IPS-18a (cell line): ENCODE measurements around the gene GALNT1.

Source experiments
- H3K27ac ChIP-seq: one replicate; pipeline ENCODE4 v1.5.1; 2013; ENCODE audit warnings: low read length
- H3K27me3 ChIP-seq: one replicate; pipeline ENCODE4 v1.6.1; 2013; ENCODE audit warnings: mild to moderate bottlenecking, low read length; ENCODE audit not compliant: control insufficient read depth, insufficient read depth
- H3K36me3 ChIP-seq: one replicate; pipeline ENCODE4 v1.6.1; 2013; ENCODE audit warnings: low read depth, low read length; ENCODE audit not compliant: control insufficient read depth
- H3K4me1 ChIP-seq: one replicate; pipeline ENCODE4 v1.6.1; 2013; ENCODE audit warnings: low read depth, low read length; ENCODE audit not compliant: control insufficient read depth
- H3K4me3 ChIP-seq: one replicate; pipeline ENCODE4 v1.5.1; 2013; ENCODE audit warnings: low read length
- H3K9ac ChIP-seq: one replicate; pipeline ENCODE4 v1.6.1; 2013; ENCODE audit warnings: mild to moderate bottlenecking, low read length, moderate library complexity
- H3K9me3 ChIP-seq: one replicate; pipeline ENCODE4 v1.6.1; 2013; ENCODE audit warnings: low read depth, low read length; ENCODE audit not compliant: control insufficient read depth

Gene GALNT1

DNA sequence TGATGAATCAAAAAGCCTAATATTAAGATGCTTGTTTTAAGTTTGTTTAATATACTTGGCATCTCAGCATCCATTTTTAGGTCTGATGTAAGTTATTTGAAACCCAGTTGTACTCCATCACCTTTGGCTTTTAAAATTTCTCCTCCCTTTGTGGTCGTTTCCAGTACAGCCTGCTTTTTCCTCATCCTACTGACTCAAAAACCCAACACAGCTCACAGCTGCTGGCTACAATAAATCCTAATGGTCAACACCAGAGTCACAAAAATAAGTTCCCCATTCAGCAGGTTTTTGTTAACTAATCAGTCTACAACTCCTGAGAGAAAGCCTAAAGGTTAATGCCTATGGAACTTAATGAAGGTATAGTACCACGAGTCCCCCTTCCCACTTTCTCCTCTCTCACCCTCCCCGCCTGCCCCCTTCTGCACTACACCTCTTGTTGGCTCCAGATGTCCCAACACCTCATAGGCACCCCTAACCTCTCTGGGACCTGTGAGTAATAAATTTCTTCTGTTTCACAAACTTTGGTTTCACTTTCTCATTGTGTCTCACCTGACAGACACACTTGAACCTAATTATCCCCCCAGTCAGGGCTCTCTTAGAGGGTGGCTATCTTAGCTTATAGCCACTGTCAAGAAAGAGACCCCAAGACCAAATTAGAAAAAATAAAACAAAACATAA is 148.6 kb downstream of the GALNT1 start:
- no peaks in the 10 kb centered on the region for H3K36me3 ChIP-seq
- no peaks in the 10 kb centered on the region for H3K27me3 ChIP-seq
- no peak overlapping the region for H3K4me3 ChIP-seq
- H3K9ac ChIP-seq: no peak overlapping the region
- no peak overlapping the region for H3K27ac ChIP-seq
- no peaks in the 10 kb centered on the region for H3K4me1 ChIP-seq
- no peaks in the 10 kb centered on the region for H3K9me3 ChIP-seq

DNA sequence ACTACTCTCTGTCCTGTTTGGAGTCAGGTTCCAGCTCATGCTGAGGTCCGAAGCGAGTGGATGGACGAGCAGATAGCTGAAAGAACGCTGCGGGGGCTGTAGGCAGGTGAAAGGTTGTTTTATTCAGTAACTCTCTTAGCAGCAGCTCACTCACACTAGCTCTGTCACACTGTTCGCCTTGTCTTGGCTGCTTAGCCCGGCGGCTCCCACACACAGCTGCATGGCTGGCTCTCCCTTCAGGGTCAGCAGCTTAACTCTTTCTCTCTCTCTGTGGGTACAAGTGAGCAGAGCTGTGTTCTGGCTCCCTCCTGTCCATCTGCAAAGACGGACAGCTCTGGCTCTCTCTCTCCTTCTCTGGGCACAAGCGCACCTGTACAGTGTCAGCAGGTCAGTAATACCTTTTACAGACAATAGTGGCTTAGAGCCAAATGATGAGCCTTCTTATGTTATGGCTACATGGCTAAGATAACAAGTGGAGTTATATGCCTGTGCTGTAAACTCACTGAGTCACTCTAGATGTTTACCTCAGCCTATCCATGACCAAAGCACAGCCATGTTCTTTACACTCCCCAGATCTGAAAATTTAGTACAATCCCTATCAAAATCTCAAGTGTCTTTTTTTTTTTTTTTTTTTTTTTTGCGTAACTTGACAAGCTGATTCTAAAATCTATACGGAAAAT is 149.3 kb downstream of the GALNT1 start:
- Histone ChIP-seq H3K27me3 (no peaks in the 10 kb centered on the region), H3K36me3 (no peaks in the 10 kb centered on the region), H3K9ac (no peak overlapping the region), H3K4me1 (no peaks in the 10 kb centered on the region), H3K4me3 (no peak overlapping the region), H3K9me3 (no peaks in the 10 kb centered on the region), H3K27ac (no peak overlapping the region)

DNA sequence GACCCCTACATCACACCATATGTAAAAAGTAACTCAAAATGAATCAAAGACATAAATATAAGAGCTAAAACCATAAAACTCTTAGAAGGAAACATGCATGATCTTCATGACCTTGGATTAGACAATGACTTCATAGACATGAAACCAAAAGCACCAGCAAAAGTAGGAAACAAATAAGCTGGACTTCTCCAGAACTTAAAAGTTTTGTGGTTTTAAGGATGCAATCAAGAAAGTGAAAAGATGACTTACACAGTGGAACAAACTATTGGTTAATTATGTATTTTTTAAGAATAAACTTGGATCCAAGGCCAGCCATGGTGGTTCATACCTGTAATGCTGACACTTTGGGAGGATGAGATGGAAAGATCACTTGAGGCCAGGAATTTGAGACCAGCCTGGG is 150.2 kb downstream of the GALNT1 start:
- no peaks in the 10 kb centered on the region for H3K27me3 ChIP-seq
- no peaks in the 10 kb centered on the region for H3K9me3 ChIP-seq
- no peak overlapping the region for H3K27ac ChIP-seq
- H3K9ac ChIP-seq: no peak overlapping the region
- no peaks in the 10 kb centered on the region for H3K4me1 ChIP-seq
- H3K36me3 ChIP-seq: no peaks in the 10 kb centered on the region
- H3K4me3 ChIP-seq: no peak overlapping the region

DNA sequence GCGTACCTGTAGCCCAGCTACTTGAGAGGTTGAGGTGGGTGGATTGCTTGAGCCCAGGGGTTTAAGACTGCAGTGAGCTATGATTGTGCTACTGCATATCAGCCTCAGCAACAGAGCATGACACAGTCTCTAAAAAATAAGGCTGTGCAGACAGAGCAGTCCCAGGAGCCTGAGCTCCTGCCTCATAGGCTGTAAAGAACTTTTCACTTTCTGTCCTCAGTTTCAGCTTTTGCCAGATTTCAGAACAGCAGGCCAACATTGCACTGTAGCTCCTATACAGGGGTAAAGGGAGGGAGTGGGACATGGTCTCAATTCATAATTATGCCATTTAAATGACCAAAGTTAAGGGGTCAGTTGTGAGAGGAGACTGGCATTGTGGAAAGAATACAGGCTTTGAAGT is 150.6 kb downstream of the GALNT1 start:
- Histone ChIP-seq H3K27me3 (no peaks in the 10 kb centered on the region), H3K4me3 (no peak overlapping the region), H3K36me3 (no peaks in the 10 kb centered on the region), H3K9ac (no peak overlapping the region), H3K4me1 (no peaks in the 10 kb centered on the region), H3K9me3 (no peaks in the 10 kb centered on the region), H3K27ac (no peak overlapping the region)

DNA sequence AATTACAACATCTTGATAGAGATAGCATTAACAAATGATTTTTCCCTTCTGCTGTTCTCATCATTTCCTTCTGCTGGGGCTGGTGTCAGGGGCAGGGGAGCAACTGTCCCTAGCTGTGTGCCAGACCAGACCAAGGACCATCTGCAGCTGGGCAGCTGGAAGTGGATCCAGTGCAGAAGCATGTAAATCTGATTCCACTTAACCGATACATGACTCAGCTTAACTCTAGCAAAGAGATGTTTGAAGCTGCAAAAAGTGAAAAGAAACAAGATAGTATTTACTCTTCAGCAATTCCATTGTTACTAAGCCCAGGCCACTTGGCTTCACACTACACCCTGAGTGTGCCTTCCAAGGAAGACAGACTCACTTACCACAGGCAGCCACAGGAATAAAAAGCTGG is 151.1 kb downstream of the GALNT1 start:
- no peaks in the 10 kb centered on the region for H3K9me3 ChIP-seq
- no peaks in the 10 kb centered on the region for H3K27me3 ChIP-seq
- no peak overlapping the region for H3K27ac ChIP-seq
- no peaks in the 10 kb centered on the region for H3K36me3 ChIP-seq
- H3K4me1 ChIP-seq: no peaks in the 10 kb centered on the region
- no peak overlapping the region for H3K9ac ChIP-seq
- H3K4me3 ChIP-seq: no peak overlapping the region

DNA sequence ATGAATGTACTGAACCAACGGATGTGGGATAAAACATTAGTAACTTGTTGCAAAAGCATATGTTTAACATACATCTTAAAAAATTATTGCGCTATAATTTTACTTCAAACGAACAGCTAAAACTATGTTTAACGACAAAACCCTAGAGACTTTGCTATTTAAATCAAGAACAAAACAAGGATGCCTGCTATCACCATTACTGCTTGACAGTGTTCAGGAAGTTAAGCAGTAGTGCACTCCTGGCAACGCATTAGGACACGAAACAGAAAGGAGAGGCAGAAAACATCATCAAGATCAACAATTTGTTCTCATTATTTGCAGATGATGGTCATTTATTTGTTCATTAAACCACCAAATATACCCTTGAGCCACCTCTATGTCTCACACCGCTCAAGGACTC is 151.9 kb downstream of the GALNT1 start:
- no peaks in the 10 kb centered on the region for H3K9me3 ChIP-seq
- H3K9ac ChIP-seq: no peak overlapping the region
- no peak overlapping the region for H3K27ac ChIP-seq
- no peaks in the 10 kb centered on the region for H3K36me3 ChIP-seq
- H3K4me3 ChIP-seq: no peak overlapping the region
- no peaks in the 10 kb centered on the region for H3K27me3 ChIP-seq
- no peaks in the 10 kb centered on the region for H3K4me1 ChIP-seq

DNA sequence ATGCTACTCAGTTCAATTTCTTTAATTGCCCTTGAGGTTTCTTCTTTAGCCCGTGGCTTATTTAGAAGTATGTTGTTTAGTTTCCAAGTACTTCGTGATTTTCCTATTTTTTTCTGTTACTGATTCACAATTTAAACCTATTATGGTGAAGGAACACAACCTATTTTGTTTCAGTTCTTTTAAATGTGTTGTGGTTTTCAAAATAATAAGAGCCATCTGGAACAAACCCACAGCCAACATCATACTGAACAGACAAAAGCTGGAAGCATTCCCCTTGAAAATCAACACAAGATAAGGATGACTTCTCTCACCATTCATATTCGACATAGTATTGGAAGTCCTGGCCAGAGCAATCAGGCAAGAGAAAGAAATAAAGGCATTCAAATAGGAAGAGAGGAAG is 155.2 kb downstream of the GALNT1 start:
- H3K4me1 ChIP-seq: no peaks in the 10 kb centered on the region
- no peak overlapping the region for H3K27ac ChIP-seq
- H3K36me3 ChIP-seq: no peaks in the 10 kb centered on the region

DNA sequence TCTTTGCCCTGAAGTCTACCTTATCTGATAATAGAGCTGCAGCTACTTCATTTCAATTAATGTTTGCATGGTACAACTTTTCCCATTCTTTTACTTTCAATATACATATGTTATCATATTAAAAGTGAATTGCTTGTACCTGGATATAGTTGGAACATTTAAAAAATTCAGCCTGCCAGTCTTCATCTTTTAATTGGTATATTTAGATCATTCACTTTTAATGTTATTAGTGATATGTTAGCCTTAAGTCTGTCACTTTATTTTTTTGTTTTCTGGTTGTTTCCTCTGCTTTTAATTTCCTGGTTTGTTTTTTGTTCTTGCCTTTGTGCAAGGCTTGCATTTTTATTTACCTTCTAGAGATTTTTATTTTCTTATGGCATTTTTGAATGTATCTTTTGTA is 158.2 kb downstream of the GALNT1 start:
- Histone ChIP-seq H3K27me3 (no peaks in the 10 kb centered on the region), H3K27ac (no peak overlapping the region), H3K9me3 (no peaks in the 10 kb centered on the region), H3K36me3 (no peaks in the 10 kb centered on the region), H3K4me1 (no peaks in the 10 kb centered on the region), H3K4me3 (no peak overlapping the region), H3K9ac (no peak overlapping the region)

More for the DNA sequence above, 155.2 kb downstream of the GALNT1 start:
- H3K9ac ChIP-seq: no peak overlapping the region
- no peaks in the 10 kb centered on the region for H3K27me3 ChIP-seq
- no peak overlapping the region for H3K4me3 ChIP-seq
- no peaks in the 10 kb centered on the region for H3K9me3 ChIP-seq

DNA sequence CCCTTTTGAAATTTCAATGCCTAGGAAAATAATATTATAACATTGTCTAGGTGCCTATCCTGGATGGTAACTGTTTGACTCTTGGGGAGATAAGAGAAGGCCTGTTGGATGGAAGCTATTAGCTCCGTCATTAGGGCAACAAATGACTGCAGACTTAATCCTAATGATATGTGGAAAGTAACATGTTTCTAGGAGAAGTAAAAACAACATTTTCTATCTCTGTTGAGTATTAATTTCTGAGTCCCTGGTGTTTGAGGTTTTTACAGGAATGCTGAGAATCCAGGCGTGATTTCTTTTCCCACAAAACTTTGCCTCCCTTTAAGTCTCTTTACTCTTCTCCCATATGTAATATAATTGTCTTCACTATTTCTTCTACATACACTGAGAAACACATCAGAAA is 159.1 kb downstream of the GALNT1 start:
- Histone ChIP-seq H3K4me1 (no peaks in the 10 kb centered on the region), H3K27ac (no peak overlapping the region), H3K36me3 (no peaks in the 10 kb centered on the region), H3K27me3 (no peaks in the 10 kb centered on the region), H3K9me3 (no peaks in the 10 kb centered on the region), H3K9ac (no peak overlapping the region), H3K4me3 (no peak overlapping the region)

DNA sequence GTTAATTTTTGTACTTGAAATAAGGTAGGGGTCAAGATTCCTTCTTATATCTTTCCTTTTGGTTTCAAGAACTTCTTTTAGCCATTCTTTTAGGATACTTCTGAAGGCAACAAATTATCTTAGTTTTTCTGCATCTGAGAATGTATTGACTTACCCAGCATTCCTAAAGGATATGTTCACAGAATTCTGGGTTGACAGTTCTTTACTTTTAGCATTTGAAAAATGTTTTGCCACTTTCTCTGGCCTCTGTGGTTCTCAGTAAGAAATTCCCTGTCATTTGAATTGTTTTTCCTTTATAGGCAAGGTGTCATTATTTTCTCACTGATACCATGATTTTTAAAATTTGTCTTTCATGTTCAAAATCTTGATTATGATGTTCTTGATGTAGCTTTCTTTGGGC is 162.4 kb downstream of the GALNT1 start:
- Histone ChIP-seq H3K9ac (no peak overlapping the region), H3K9me3 (no peaks in the 10 kb centered on the region), H3K4me1 (peaks cover 3% of the 10 kb centered on the region), H3K36me3 (no peaks in the 10 kb centered on the region), H3K27me3 (no peaks in the 10 kb centered on the region), H3K4me3 (no peak overlapping the region), H3K27ac (no peak overlapping the region)

DNA sequence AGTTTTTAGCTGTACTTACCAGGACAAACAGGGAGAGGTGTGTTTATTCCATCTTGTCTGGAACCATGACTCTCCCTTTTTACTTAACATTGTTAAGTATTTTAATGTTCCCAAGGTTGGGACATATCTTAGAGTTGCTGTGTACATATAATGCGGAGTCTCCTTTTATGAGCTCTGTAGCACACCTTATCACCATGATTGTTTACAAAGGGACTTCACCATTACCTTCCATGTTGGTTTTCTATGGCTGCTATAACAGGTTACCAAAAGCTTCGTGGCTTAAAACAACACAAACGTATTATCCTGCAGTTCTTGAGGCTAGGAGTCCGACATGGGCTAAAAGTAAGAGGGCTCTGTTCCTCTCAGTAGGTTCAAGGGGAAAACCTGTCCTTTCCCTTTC is 164.3 kb downstream of the GALNT1 start:
- no peaks in the 10 kb centered on the region for H3K27me3 ChIP-seq
- H3K9ac ChIP-seq: no peak overlapping the region
- H3K27ac ChIP-seq: no peak overlapping the region
- no peaks in the 10 kb centered on the region for H3K9me3 ChIP-seq
- H3K4me1 ChIP-seq: peaks cover 3% of the 10 kb centered on the region
- H3K36me3 ChIP-seq: no peaks in the 10 kb centered on the region
- no peak overlapping the region for H3K4me3 ChIP-seq

DNA sequence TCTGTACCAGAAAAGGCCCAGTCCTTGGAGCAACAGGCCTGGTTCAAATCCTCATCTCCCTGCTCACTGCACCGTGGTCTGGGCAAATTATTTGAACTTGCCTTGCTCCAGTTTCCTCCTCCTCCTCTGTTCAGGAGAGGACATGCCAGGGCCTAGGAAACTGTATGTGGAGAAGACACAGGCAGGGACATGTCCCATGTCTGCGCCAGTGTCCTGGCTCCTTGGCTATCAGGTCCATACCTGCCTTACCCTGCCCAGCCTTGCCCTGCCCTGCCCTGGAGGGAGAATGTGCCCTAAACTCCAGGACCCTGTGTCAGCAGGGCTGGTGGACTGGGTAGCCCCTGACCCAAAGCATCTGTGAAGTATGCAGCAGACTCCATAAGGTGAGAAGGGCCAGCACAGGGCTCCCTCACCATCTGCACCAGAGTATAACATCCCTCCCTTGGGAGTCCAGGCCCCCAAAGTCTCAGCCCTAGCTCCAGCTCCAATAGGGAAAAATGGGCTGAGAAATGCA is 165.3 kb downstream of the GALNT1 start:
- Histone ChIP-seq H3K9ac (no peak overlapping the region), H3K36me3 (no peaks in the 10 kb centered on the region), H3K4me1 (peaks cover 3% of the 10 kb centered on the region), H3K9me3 (no peaks in the 10 kb centered on the region), H3K4me3 (no peak overlapping the region), H3K27me3 (no peaks in the 10 kb centered on the region), H3K27ac (no peak overlapping the region)
